Stimulated activated naive CD8-positive, alpha-beta T cell treated with anti-CD3 and anti-CD28 coated beads, Interleukin-15, Interleukin-2, amounts not matched to agents 100 ng/mL and 50 ng/mL, for 24 hours (primary cell): Measurements from ENCODE around the gene BUB1B.

Experiments
- H3K27ac Mint-ChIP-seq: one replicate; pipeline ENCODE4 v1.8.0; 2021; ENCODE audit warnings: mild to moderate bottlenecking, mixed read lengths
- H3K27me3 Mint-ChIP-seq: one replicate; pipeline ENCODE4 v1.8.0; 2021; ENCODE audit warnings: mixed read lengths
- H3K36me3 Mint-ChIP-seq: one replicate; pipeline ENCODE4 v1.8.0; 2021; ENCODE audit warnings: low read depth, mixed read lengths
- H3K4me1 Mint-ChIP-seq: one replicate; pipeline ENCODE4 v1.8.0; 2021; ENCODE audit warnings: low read depth, mixed read lengths
- H3K4me3 Mint-ChIP-seq: one replicate; pipeline ENCODE4 v1.8.0; 2021; ENCODE audit warnings: mild to moderate bottlenecking, mixed read lengths
- H3K9me3 Mint-ChIP-seq: one replicate; pipeline ENCODE4 v1.8.0; 2021; ENCODE audit warnings: mixed read lengths

Gene BUB1B

GRCh38 chr15:40198355-40199085 lies 37.7 kb downstream of the BUB1B start:
- H3K4me3 Mint-ChIP-seq = no peak overlapping the region
- peaks cover 16% of the 10 kb centered on the region for H3K4me1 Mint-ChIP-seq
- H3K9me3 Mint-ChIP-seq = no peaks in the 10 kb centered on the region
- H3K27me3 Mint-ChIP-seq = no peaks in the 10 kb centered on the region
- H3K27ac Mint-ChIP-seq = no peak overlapping the region
- H3K36me3 Mint-ChIP-seq = peaks cover 81% of the 10 kb centered on the region

GRCh38 chr15:40204100-40204499 lies 43.2 kb downstream of the BUB1B start:
- no peak overlapping the region for H3K27ac Mint-ChIP-seq
- H3K4me3 Mint-ChIP-seq = no peak overlapping the region
- peaks cover 76% of the 10 kb centered on the region for H3K36me3 Mint-ChIP-seq
- no peaks in the 10 kb centered on the region for H3K27me3 Mint-ChIP-seq
- H3K9me3 Mint-ChIP-seq = no peaks in the 10 kb centered on the region
- H3K4me1 Mint-ChIP-seq = no peaks in the 10 kb centered on the region

- H3K9me3 Mint-ChIP-seq = no peaks in the 10 kb centered on the region
- peaks cover 67% of the 10 kb centered on the region for H3K36me3 Mint-ChIP-seq
- H3K4me1 Mint-ChIP-seq = no peaks in the 10 kb centered on the region
- H3K27ac Mint-ChIP-seq = no peak overlapping the region
- H3K4me3 Mint-ChIP-seq = no peak overlapping the region
- no peaks in the 10 kb centered on the region for H3K27me3 Mint-ChIP-seq
Observed at GRCh38 chr15:40217166-40217824, 56.4 kb downstream of the BUB1B start.

GRCh38 chr15:40219801-40220200 lies 58.9 kb downstream of the BUB1B start:
- Mint-ChIP-seq H3K4me1 (no peaks in the 10 kb centered on the region), H3K9me3 (no peaks in the 10 kb centered on the region), H3K27me3 (no peaks in the 10 kb centered on the region), H3K27ac (no peak overlapping the region), H3K4me3 (no peak overlapping the region), H3K36me3 (peaks cover 69% of the 10 kb centered on the region)

GRCh38 chr15:40222131-40222530 lies 61.3 kb downstream of the BUB1B start:
- Mint-ChIP-seq H3K27me3 (no peaks in the 10 kb centered on the region), H3K4me1 (peaks cover 14% of the 10 kb centered on the region), H3K36me3 (peaks cover 67% of the 10 kb centered on the region), H3K9me3 (no peaks in the 10 kb centered on the region), H3K4me3 (no peak overlapping the region), H3K27ac (no peak overlapping the region)

GRCh38 chr15:40226736-40227135 lies 65.9 kb downstream of the BUB1B start:
- no peak overlapping the region for H3K27ac Mint-ChIP-seq
- H3K4me1 Mint-ChIP-seq = peaks cover 14% of the 10 kb centered on the region
- no peak overlapping the region for H3K4me3 Mint-ChIP-seq
- H3K36me3 Mint-ChIP-seq = peaks cover 40% of the 10 kb centered on the region
- H3K27me3 Mint-ChIP-seq = no peaks in the 10 kb centered on the region
- H3K9me3 Mint-ChIP-seq = no peaks in the 10 kb centered on the region

- Mint-ChIP-seq H3K27ac (no peak overlapping the region), H3K4me3 (no peak overlapping the region), H3K4me1 (peaks cover 14% of the 10 kb centered on the region), H3K27me3 (no peaks in the 10 kb centered on the region), H3K36me3 (peaks cover 22% of the 10 kb centered on the region), H3K9me3 (no peaks in the 10 kb centered on the region)
Observed at GRCh38 chr15:40229316-40229715, 68.4 kb downstream of the BUB1B start.

- Mint-ChIP-seq H3K9me3 (no peaks in the 10 kb centered on the region), H3K27me3 (no peaks in the 10 kb centered on the region), H3K27ac (no peak overlapping the region), H3K36me3 (peaks cover 16% of the 10 kb centered on the region), H3K4me3 (no peak overlapping the region), H3K4me1 (peaks cover 15% of the 10 kb centered on the region)
Observed at GRCh38 chr15:40229956-40230355, 69.1 kb downstream of the BUB1B start.

GRCh38 chr15:40232625-40233070 lies 71.8 kb downstream of the BUB1B start:
- Mint-ChIP-seq H3K27me3 (peaks cover under 1% of the 10 kb centered on the region), H3K4me1 (peaks cover 4% of the 10 kb centered on the region), H3K4me3 (no peak overlapping the region), H3K27ac (no peak overlapping the region), H3K36me3 (peaks cover 10% of the 10 kb centered on the region), H3K9me3 (no peaks in the 10 kb centered on the region)

GRCh38 chr15:40233727-40234577 lies 73.1 kb downstream of the BUB1B start:
- Mint-ChIP-seq H3K27me3 (peaks cover 9% of the 10 kb centered on the region), H3K36me3 (peaks cover 4% of the 10 kb centered on the region), H3K9me3 (no peaks in the 10 kb centered on the region), H3K4me3 (no peak overlapping the region), H3K27ac (no peak overlapping the region), H3K4me1 (peaks cover 4% of the 10 kb centered on the region)

GRCh38 chr15:40234783-40235182 lies 73.9 kb downstream of the BUB1B start:
- H3K4me1 Mint-ChIP-seq = peaks cover 10% of the 10 kb centered on the region

GRCh38 chr15:40235201-40235885 lies 74.5 kb downstream of the BUB1B start:
- Mint-ChIP-seq H3K9me3 (no peaks in the 10 kb centered on the region), H3K27ac (no peak overlapping the region), H3K4me3 (no peak overlapping the region), H3K27me3 (peaks cover 16% of the 10 kb centered on the region), H3K36me3 (no peaks in the 10 kb centered on the region), H3K4me1 (peaks cover 10% of the 10 kb centered on the region)

More at GRCh38 chr15:40234783-40235182, 73.9 kb downstream of the BUB1B start:
- peaks cover 15% of the 10 kb centered on the region for H3K27me3 Mint-ChIP-seq
- no peak overlapping the region for H3K27ac Mint-ChIP-seq
- no peaks in the 10 kb centered on the region for H3K9me3 Mint-ChIP-seq
- peaks cover under 1% of the 10 kb centered on the region for H3K36me3 Mint-ChIP-seq
- no peak overlapping the region for H3K4me3 Mint-ChIP-seq

GRCh38 chr15:40238532-40239403 lies 77.9 kb downstream of the BUB1B start, which contains the start of gene PAK6:
Gene PAK6 (plus strand): TSS chr15:40239063. CDS start chr15:40264786, 25,723 bp downstream.
- H3K4me1 Mint-ChIP-seq = peaks cover 10% of the 10 kb centered on the region
- H3K27me3 Mint-ChIP-seq = peaks cover 16% of the 10 kb centered on the region
- H3K27ac Mint-ChIP-seq = no peak within 1 kb of the TSS
- H3K4me3 Mint-ChIP-seq = no peak within 1 kb of the TSS
- H3K36me3 Mint-ChIP-seq = no peaks in the 10 kb centered on the region
- no peaks in the 10 kb centered on the region for H3K9me3 Mint-ChIP-seq

GRCh38 chr15:40239404-40239692 lies 78.5 kb downstream of the BUB1B start:
- Mint-ChIP-seq H3K4me1 (peaks cover 10% of the 10 kb centered on the region), H3K27ac (no peak overlapping the region), H3K36me3 (no peaks in the 10 kb centered on the region), H3K9me3 (no peaks in the 10 kb centered on the region), H3K4me3 (no peak overlapping the region), H3K27me3 (peaks cover 16% of the 10 kb centered on the region)
